PC-9 (cell line): ENCODE data around the gene ADPGK.

Source experiments
- EZH2 ChIP-seq: fragments of 200-600 bp; sonication (generic); IDR thresholded peaks from 2 replicates; pipeline ENCODE4 v1.8.0; 2017; ENCODE audit warnings: antibody characterized with exemption, low read depth
- TF ChIP-seq, protein P1 (sequence below): fragments of 200-600 bp; sonication (generic); conservative IDR thresholded peaks from 2 replicates; pipeline ENCODE4 v1.6.1; 2017; ENCODE audit warnings: mixed run types, antibody characterized with exemption, mild to moderate bottlenecking, moderate library complexity

DNA sequence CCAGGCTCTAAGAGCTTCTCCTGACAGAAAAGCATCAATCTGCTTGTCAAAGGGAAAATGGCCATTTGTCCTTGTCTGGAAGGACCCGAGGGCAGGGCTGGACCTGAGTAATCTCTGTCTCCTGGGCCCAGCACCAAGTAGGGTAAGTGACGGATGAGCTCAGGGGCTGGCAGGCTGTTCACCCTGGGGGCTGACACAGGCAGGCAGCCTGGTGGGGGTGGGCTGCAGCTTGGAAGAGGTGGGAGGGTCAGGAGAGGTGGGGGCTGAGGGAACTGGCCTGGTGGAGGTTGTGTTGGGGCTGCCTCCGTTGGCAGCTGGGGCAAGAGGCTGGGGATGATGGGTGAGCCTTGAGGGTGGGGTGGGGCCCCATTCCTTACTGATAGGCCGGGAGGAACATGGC is 42.3 kb upstream of the ADPGK start:
- TF ChIP-seq, protein P1, sequence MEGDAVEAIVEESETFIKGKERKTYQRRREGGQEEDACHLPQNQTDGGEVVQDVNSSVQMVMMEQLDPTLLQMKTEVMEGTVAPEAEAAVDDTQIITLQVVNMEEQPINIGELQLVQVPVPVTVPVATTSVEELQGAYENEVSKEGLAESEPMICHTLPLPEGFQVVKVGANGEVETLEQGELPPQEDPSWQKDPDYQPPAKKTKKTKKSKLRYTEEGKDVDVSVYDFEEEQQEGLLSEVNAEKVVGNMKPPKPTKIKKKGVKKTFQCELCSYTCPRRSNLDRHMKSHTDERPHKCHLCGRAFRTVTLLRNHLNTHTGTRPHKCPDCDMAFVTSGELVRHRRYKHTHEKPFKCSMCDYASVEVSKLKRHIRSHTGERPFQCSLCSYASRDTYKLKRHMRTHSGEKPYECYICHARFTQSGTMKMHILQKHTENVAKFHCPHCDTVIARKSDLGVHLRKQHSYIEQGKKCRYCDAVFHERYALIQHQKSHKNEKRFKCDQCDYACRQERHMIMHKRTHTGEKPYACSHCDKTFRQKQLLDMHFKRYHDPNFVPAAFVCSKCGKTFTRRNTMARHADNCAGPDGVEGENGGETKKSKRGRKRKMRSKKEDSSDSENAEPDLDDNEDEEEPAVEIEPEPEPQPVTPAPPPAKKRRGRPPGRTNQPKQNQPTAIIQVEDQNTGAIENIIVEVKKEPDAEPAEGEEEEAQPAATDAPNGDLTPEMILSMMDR, result no peak
- no peak for TF ChIP-seq EZH2
